ENCODE measurements around the gene ZNF474. TPM values are rescaled to one million over a fixed set of nuclear protein-coding genes. Genes with fewer than 3 reads are reported as not detected.

The ZNF474 gene
- total and polyA plus RNA-seq, 12 donors, result 0.03 to 0.20 (median 0.19) TPM; not detected in 9

GRCh38 chr5:122180863-122181548, 51.7 kb downstream of the ZNF474 start:
- Histone ChIP-seq H3K36me3 (no peaks in the 10 kb centered on the region), H3K4me3 (no peak overlapping the region), H3K4me1 (peaks cover 0 to 33% (median 26%) of the 10 kb centered on the region in 9 donors), H3K27ac (peak overlapping the region in 1 of 10 donors; percentile 63), H3K27me3 (no peaks in the 10 kb centered on the region), H3K9me3 (peaks cover 0 to 5% (median 0%) of the 10 kb centered on the region in 11 donors)
- 79 to 86% methylated on average over 2 of the region's 2 CpGs for whole genome bisulfite sequencing, 2 donors
- ATAC-seq (no peak), DNase-seq (no peak)
- intact Hi-C loops (cut with DNase I), result no loop called here
- TF ChIP-seq CTCF (IDR thresholded peaks at IDR 0.05), result no peak

GRCh38 chr5:122181863-122182262, 52.5 kb downstream of the ZNF474 start:
- no peaks in the 10 kb centered on the region for H3K27me3 ChIP-seq
- TF ChIP-seq CTCF (IDR thresholded peaks at IDR 0.05), result no peak
- H3K27ac ChIP-seq, result peak overlapping the region in 4 of 10 donors; percentile 16 to 76 (median 69)
- no peak for DNase-seq
- ATAC-seq, result no peak
- H3K4me3 ChIP-seq, result no peak overlapping the region
- H3K36me3 ChIP-seq, result no peaks in the 10 kb centered on the region
- H3K9me3 ChIP-seq, result peaks cover 0 to 5% (median 0%) of the 10 kb centered on the region in 11 donors
- peaks cover 0 to 35% (median 29%) of the 10 kb centered on the region in 9 donors for H3K4me1 ChIP-seq
- WGBS, 2 donors, result 59 to 74% methylated on average over 2 of the region's 2 CpGs
- intact Hi-C loops (cut with DNase I), result no loop called here

GRCh38 chr5:122182491-122182921, 53.2 kb downstream of the ZNF474 start:
- TF ChIP-seq CTCF (IDR thresholded peaks at IDR 0.05), result no peak
- no peak overlapping the region for H3K4me3 ChIP-seq
- peak in 5 of 8 donors; percentile 20 to 55 (median 42) for ATAC-seq
- H3K27me3 ChIP-seq, result peaks cover 0 to 5% (median 0%) of the 10 kb centered on the region in 7 donors
- H3K4me1 ChIP-seq, result peaks cover 0 to 42% (median 34%) of the 10 kb centered on the region in 9 donors
- peak in 1 of 2 donors; percentile 44 for DNase-seq
- WGBS, 2 donors, result 41 to 54% methylated on average over 7 of the region's 7 CpGs
- no peaks in the 10 kb centered on the region for H3K36me3 ChIP-seq
- peak overlapping the region in 9 of 10 donors; percentile 9 to 76 (median 50) for H3K27ac ChIP-seq
- intact Hi-C loops (cut with DNase I), result no loop called here
- peaks cover 0 to 5% (median 0%) of the 10 kb centered on the region in 11 donors for H3K9me3 ChIP-seq

- intact Hi-C loops (cut with DNase I), result no loop called here
- TF ChIP-seq CTCF (IDR thresholded peaks at IDR 0.05), result no peak
- peak; percentile 64 to 78 for DNase-seq
- peak; percentile 50 to 94 (median 90) for ATAC-seq
- H3K27ac ChIP-seq, result peak overlapping the region in 9 of 10 donors; percentile 9 to 76 (median 54)
- peaks cover 0 to 5% (median 0%) of the 10 kb centered on the region in 7 donors for H3K27me3 ChIP-seq
- whole genome bisulfite sequencing, 2 donors, result 46 to 55% methylated on average over 7 of the region's 7 CpGs
- H3K4me3 ChIP-seq, result no peak overlapping the region
- H3K9me3 ChIP-seq, result peaks cover 0 to 5% (median 0%) of the 10 kb centered on the region in 11 donors
- H3K36me3 ChIP-seq, result no peaks in the 10 kb centered on the region
- peaks cover 0 to 46% (median 41%) of the 10 kb centered on the region in 9 donors for H3K4me1 ChIP-seq
These were observed 53.9 kb downstream of the ZNF474 start for GRCh38 chr5:122183098-122183787.
